GM12891 (cell line): ENCODE results near the gene HSDL2.
A peak's percentile ranks its signal among the peaks of the same experiment; 100 is the strongest.

Source experiments
- DNase-seq: peaks from one replicate; pipeline ENCODE4 v3.0.0; 2011; ENCODE audit warnings: low spot score; ENCODE audit not compliant: insufficient read length
- FAIRE-seq: peaks from 2 replicates; lab custom pipeline; 2011; peaks lifted over from hg19 to GRCh38; lab: Jason Lieb, UNC
- PAX5 ChIP-seq: IDR thresholded peaks from 2 replicates; pipeline ENCODE4 v1.6.1; 2011; ENCODE audit warnings: low read length, moderate library complexity, mild to moderate bottlenecking; ENCODE audit not compliant: insufficient read depth, severe bottlenecking
- POLR2A ChIP-seq: IDR thresholded peaks from 2 replicates; pipeline ENCODE4 v1.6.1; 2011; ENCODE audit warnings: low read depth, low read length, control low read depth
- POLR2AphosphoS5 ChIP-seq: IDR thresholded peaks from 2 replicates; pipeline ENCODE4 v1.6.1; 2011; ENCODE audit warnings: low read depth, low read length, control low read depth
- POU2F2 ChIP-seq: IDR thresholded peaks from 2 replicates; pipeline ENCODE4 v1.6.1; 2011; ENCODE audit warnings: low read depth, mild to moderate bottlenecking, control low read depth, low read length, moderate library complexity
- SPI1 ChIP-seq: IDR thresholded peaks from 2 replicates; pipeline ENCODE4 v1.6.1; 2011; ENCODE audit warnings: low read depth, low read length, control low read depth
- TAF1 ChIP-seq: IDR thresholded peaks from 2 replicates; pipeline ENCODE4 v1.6.1; 2011; ENCODE audit warnings: low read depth, low read length, control low read depth

HSDL2 gene

DNA sequence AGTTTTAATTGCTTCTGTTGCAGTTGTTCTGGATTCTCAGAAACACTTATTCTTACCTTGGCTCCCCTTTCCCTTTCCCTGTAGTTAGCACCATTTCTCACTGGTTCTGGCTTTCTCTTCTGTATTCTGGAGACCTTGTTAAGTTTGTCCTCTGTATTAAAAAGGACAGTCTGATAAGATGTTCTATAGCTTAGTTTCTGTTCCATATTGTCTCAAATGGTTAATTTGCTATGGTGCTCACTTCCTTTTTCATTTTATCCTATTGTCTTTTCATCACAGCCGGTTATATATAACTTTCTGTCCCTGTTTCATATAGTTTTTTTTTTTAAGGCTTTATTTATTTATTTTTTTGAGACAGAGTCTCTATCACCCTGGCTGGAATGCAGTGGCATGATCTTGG is 65.3 kb downstream of the HSDL2 start:
- no peak for FAIRE-seq
- DNase-seq, result no peak
- TF ChIP-seq SPI1, result peak; percentile 61; the same call in 1 of the 2 replicates
- TF ChIP-seq POLR2A, result no peak

DNA sequence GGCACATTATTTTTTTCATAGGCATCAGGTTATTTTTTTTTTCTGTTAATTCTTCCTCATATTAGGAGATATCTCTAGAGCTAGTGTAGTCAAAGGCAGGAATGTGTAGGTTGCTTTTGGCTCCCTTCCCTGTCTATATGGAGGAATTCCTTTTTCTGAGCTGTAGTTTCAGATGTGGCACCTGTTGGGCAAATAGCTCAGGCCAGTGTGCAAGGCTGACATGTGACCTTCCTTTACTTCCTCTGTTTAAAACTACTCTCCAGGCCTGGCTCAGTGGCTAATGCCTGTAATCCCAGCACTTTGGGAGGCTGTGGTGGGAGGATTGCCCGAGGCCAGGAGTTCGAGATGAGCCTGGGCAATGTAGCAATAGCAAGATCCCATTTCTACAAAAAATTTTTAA is 66.2 kb downstream of the HSDL2 start:
- FAIRE-seq (peak; percentile 64), DNase-seq (no peak)
- TF ChIP-seq TAF1 (no peak), PAX5 (no peak), POLR2A (no peak), POLR2AphosphoS5 (no peak), POU2F2 (no peak), SPI1 (no peak)

DNA sequence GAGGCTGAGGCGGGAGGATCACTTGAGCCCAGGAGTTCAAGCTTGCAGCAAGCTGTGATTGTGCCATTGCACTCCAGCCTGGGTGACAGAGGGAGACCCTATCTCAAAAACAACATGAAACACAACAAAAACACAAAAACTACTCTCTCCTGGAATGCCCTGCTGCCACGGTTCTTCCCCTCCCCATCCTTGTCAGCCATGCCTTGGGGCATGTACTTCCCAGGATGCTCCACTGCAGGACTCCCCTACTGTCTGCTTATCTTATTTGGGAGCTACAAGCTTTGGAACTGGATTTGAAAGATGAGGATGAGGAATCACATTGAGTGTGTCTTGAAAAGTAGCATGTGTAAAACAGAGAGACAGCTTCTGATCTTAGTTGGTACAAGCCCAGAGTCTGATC is 66.6 kb downstream of the HSDL2 start:
- TF ChIP-seq POU2F2 (no peak), PAX5 (no peak)
- DNase-seq, result no peak
- FAIRE-seq, result no peak

DNA sequence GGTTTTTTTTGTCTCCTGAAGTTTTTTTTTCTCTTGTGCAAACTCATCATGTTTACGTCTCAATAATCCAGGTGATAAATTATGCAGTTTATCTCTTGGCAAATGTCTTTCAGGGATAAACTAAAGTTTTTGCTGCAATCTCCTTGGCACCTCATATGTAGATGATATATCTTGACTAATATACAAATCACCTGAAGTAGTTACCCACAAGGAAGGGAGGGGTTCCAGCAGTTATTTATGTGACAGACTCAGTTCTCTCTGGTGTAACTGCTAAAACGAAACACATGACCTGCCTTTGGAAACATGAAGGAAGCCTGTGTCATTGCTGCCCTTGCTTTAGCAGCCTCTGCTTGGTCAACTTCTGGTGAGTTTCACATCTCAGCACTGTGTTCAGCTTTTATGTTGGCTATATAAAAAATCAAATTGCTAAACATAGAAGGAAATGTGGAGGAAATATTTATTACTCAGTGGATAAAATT is 67.4 kb downstream of the HSDL2 start:
- no peak for TF ChIP-seq TAF1
- TF ChIP-seq POLR2AphosphoS5, result no peak
- TF ChIP-seq SPI1, result no peak
- TF ChIP-seq POLR2A, result no peak
- no peak for TF ChIP-seq POU2F2
- no peak for TF ChIP-seq PAX5
- DNase-seq (no peak), FAIRE-seq (peak; percentile 64)

DNA sequence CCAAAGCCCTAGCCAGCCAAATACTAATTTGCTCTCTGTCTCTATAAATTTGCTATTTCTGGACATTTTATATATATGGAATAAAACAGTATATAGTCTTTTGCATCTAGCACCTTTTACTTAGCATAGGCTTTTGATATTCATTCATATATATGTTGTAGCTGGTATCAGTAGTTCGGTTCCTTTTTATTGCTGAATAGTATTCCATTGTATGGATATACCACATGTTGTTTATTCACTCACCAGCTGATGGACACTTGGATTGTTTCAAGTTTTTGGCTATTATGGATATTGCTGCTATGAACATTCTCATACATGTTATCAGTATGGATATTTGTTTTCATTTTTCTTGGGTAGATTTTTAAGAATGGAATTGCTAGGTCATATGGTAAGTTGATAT is 82.9 kb downstream of the HSDL2 start:
- FAIRE-seq (no peak), DNase-seq (no peak)
- TF ChIP-seq PAX5 (no peak), TAF1 (no peak), POLR2A (no peak), POU2F2 (no peak), SPI1 (no peak), POLR2AphosphoS5 (no peak)

- DNase-seq (no peak), FAIRE-seq (no peak)
- TF ChIP-seq POLR2AphosphoS5 (no peak), POU2F2 (no peak), SPI1 (no peak), TAF1 (no peak), POLR2A (no peak), PAX5 (no peak)
Measured at GRCh38 chr9:112465352-112465751, 85.4 kb downstream of the HSDL2 start.

GRCh38 chr9:112472996-112473395 is 93.1 kb downstream of the HSDL2 start:
- no peak for DNase-seq
- no peak for FAIRE-seq
- TF ChIP-seq PAX5 (no peak), POLR2A (no peak), POU2F2 (no peak), POLR2AphosphoS5 (no peak), SPI1 (no peak)

DNA sequence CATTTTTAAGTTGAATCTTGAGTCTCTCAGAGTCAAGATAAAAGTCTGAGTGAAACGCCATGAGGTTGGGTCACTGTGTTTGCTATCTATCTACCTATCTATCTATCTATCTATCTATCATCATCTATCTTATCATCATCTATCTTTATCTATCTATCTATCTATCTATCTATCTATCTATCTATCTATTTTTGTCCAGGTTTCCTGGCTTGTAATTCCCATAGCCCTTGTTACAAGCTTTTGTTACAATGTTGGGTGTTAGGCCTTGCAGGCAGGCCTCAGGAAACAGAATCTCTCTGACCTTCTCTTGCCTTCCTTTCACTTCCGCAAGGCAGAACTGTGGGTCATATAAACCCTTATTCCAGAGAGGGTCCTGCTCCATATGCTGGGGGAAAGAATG is 94.1 kb downstream of the HSDL2 start:
- no peak for FAIRE-seq
- no peak for DNase-seq
- TF ChIP-seq POLR2A (no peak), POLR2AphosphoS5 (no peak)

- no peak for TF ChIP-seq SPI1
- TF ChIP-seq PAX5, result no peak
- no peak for TF ChIP-seq TAF1
- no peak for TF ChIP-seq POU2F2
- TF ChIP-seq POLR2A, result no peak
- TF ChIP-seq POLR2AphosphoS5, result no peak
- DNase-seq (no peak), FAIRE-seq (no peak)
Measured at GRCh38 chr9:112475318-112475717, 95.4 kb downstream of the HSDL2 start.

DNA sequence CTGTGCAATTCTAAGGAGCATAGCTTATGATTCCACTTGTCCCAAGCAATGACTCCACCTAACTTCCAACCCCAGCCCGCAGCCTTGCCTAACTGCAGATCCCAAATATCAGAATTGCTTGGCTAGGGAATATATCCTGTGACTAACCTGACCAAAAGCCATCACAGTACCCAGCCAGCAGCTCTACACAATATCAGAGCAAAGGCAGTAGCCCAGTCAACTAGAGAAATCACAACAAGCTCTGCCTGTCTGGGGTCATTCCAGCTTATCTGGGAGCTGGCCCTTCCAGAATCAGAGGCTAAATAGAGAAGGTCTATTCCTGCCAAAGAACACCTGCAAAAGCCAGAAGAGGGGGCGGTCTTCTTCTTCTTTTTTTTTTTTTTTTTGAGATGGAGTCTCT is 97.4 kb downstream of the HSDL2 start:
- FAIRE-seq, result no peak
- no peak for TF ChIP-seq POU2F2

DNA sequence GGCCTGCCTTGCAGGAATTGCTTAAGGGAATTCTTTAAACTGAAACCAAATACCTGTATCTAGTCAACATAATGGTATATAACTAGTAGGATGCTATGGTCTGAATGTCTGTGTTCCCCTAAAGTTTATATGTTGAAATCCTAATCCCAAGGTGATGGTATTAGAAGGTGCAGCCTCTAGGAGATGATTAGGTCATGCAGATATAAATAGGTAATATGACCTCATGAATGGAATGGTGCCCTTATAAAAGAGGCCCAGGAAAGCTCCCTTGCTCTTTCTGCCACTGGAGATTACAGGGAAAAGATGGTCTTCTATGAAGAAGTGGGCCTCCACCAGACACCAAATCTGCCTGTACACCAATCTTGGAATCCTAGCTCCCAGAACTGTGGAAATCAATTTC is 99.3 kb downstream of the HSDL2 start:
- FAIRE-seq (no peak), DNase-seq (no peak)
- TF ChIP-seq POLR2A (no peak), SPI1 (no peak), PAX5 (no peak), POU2F2 (no peak), POLR2AphosphoS5 (no peak), TAF1 (no peak)

More for the DNA sequence above, 97.4 kb downstream of the HSDL2 start:
- no peak for DNase-seq

DNA sequence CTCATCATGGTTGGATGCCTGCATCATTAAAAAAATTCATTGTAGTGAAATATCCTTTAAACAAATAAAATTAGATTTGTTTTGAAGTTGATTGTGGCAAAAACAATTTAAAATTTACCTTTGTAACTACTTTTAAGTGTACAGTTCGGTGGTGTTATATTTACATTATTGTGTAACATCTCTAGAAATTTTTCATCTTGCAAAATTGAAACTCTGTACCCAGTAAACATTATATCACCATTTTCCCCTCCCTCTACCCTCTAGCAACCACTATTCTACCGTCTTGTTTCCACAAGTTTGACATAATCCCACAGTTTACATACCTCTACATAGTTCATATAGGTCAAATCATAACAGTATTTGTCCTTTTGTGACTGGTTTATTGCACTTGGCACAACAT is 104.7 kb downstream of the HSDL2 start:
- TF ChIP-seq PAX5 (no peak), POU2F2 (no peak), TAF1 (no peak), SPI1 (no peak), POLR2A (no peak), POLR2AphosphoS5 (no peak)

More for the DNA sequence above, 104.7 kb downstream of the HSDL2 start:
- DNase-seq, result no peak
- no peak for FAIRE-seq
